Activated CD4-positive, alpha-beta T cell treated with anti-CD3 and anti-CD28 coated beads, Interleukin-2, amount 50 U/mL, for 24 hours (primary cell): ENCODE data around the gene DGKQ.
"Not testable (repeated sequence)": the region's sequence is repeated elsewhere in the genome, so short reads cannot be mapped to it uniquely, and the experiment has no call there.

Experiments
- DNase-seq, 2 donors: peaks; one replicate each; pipeline ENCODE4 v3.0.0-alpha.2; 2020; ENCODE audit warnings: low read depth in 1 of 2, low spot score in 1 of 2

The DGKQ gene

GRCh38 chr4:951186-951585, 22.2 kb downstream of the DGKQ start:
- DNase-seq = no peak

- DNase-seq = no peak
Measured at GRCh38 chr4:950136-951020, 23.0 kb downstream of the DGKQ start.

DNA sequence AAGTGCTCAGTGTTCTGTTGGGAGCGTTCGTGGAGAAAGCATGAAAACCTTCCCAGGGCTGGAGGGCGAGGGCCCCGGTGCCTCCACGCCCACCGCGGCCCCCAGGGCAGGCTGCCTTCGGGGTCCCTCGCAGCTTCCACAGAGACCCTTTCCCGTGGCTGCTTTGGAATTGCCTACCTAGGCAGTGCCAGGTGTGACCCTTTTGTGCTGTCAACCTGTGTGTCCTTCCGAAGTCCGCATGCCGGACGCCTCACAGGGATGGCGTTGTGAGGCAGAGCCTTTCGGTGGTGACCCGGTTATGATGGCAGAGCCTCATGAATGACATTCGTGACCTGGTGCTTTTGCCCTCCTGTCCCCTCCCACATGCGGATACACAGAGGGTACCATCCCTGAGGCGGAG, 23.7 kb downstream of the DGKQ start:
- no peak for DNase-seq

DNA sequence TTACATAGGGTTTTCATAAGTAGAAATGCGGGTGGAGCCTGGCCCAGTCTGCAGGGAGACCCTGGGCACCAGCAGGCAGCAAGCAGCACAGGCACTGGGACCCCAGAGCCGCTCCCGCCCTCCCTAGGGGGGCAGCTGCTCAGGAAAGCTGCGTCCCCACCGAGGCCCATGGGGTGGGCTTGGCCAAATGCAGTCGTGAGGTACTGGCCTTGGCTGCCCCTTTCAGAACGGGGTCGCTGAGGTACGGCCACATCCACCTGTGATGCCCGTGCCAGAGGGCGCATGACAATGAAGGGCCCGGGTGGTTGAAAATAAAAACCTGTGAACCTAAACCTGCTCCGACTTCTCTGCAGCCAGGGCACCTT, 24.5 kb downstream of the DGKQ start:
- no peak for DNase-seq

GRCh38 chr4:948101-948935, 25.1 kb downstream of the DGKQ start:
- no peak for DNase-seq

DNA sequence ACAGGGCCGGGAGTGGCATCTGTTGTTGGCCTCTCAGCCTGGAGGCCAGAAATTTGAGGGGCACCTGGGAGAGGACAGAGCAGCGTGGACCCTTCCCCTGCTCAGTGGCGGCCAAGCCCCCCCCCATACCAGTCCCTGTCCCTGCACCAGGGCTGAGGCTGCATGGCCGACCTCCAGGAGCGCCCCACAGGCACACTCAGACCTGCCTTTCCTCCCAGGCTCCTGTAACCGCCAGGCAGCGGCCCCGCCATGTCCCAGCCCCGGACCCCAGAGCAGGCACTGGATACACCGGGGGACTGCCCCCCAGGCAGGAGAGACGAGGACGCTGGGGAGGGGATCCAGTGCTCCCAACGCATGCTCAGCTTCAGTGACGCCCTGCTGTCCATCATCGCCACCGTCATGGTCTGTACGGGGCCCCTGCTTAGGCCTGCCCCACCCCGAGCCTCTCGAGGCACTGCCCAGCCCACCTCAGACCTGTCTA, 25.8 kb downstream of the DGKQ start:
- no peak for DNase-seq

DNA sequence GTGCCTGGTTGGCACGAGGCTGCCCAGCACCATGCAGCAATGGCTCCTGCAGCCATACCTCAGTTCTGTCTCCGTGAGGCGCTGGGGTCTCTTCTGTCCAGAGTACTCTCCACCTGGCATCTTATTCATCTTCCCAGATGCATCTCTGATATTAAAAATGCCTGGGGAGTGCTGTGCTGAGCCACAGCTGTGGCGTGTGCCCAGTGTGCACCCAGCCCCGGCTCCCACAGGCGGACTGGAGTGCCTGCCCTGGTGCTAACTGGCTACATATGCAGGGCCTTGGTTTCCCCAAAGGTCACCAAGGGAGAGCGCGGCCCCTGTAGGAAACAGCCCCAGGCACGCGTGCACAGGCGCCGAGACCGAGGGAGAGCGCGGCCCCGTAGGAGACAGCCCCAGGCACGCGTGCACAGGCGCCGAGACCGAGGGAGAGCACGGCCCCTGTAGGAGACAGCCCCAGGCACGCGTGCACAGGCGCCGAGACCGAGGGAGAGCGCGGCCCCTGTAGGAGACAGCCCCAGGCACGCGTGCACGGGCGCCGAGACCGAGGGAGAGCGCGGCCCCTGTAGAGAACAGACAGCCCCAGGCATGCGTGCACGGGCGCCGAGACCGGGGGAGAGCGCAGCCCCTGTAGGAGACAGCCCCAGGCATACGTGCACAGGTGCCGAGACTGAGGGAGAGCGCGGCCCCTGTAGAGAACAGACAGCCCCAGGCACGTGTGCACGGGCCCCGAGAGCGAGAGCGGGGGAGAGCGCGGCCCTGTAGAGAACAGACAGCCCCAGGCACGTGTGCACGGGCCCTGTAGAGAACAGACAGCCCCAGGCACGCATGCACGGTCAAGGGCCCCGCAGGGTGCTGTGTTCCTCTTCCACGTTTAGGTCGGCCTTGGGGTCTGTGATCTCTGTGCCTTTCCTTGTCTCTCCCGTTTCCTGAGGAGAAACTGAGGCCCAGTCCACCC, 26.6 kb downstream of the DGKQ start:
- DNase-seq = no peak

GRCh38 chr4:946103-946450, 27.3 kb downstream of the DGKQ start:
- no peak for DNase-seq

GRCh38 chr4:945274-946102, 27.9 kb downstream of the DGKQ start:
- DNase-seq = no peak

- DNase-seq = not testable (repeated sequence)
Measured at GRCh38 chr4:939508-939907, 33.9 kb downstream of the DGKQ start.

DNA sequence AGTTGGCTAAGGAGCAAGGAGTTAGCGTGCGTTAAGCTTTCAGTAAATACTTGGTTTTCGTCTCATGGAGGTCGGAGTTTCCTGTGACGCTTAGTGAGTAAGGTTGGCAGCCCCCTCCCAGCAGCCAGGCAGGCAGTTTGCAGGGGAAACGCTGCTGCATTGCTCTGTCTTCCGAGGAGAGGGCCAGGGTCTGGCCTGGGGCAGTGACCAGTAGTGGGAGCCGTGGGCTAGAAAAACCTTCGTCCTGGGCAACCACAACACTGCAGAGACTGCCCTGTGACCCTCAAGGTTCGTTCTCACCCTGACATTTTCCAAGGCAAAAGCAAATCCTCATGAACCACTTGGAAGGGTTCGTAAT, 40.7 kb downstream of the DGKQ start:
- no peak for DNase-seq

- peak; percentile 94 to 96 for DNase-seq
Measured at GRCh38 chr4:931960-932712, 41.2 kb downstream of the DGKQ start, which contains the start of the genes GAK and TMEM175. Gene GAK (minus strand): TSS chr4:932316. CDS start chr4:932187, 129 bp downstream. Gene TMEM175 (plus strand): TSS chr4:932460. CDS start chr4:947740, 15,280 bp downstream.

GRCh38 chr4:931194-931959, 42.0 kb downstream of the DGKQ start:
- DNase-seq = no peak

- no peak for DNase-seq
Measured at GRCh38 chr4:930827-931193, 42.6 kb downstream of the DGKQ start.

GRCh38 chr4:930028-930551, 43.3 kb downstream of the DGKQ start:
- no peak for DNase-seq

- no peak for DNase-seq
Measured at GRCh38 chr4:929096-929765, 44.1 kb downstream of the DGKQ start.

DNA sequence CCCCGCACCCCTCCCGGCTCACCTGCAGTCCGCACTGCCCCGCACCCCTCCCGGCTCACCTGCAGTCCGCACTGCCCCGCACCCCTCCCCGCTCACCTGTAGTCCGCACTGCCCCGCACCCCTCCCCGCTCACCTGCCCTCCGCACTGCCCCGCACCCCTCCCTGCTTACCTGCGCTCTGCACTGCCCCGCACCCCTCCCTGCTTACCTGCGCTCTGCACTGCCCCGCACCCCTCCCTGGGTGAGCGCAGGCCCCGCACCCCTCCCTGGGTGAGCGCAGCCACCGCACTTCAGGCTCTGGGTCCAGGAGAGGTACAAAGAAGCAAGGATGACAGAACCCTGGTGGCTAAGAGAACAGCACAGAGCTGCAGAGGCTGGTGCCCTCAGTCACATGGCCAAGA, 45.8 kb downstream of the DGKQ start:
- DNase-seq = not testable (repeated sequence)

DNA sequence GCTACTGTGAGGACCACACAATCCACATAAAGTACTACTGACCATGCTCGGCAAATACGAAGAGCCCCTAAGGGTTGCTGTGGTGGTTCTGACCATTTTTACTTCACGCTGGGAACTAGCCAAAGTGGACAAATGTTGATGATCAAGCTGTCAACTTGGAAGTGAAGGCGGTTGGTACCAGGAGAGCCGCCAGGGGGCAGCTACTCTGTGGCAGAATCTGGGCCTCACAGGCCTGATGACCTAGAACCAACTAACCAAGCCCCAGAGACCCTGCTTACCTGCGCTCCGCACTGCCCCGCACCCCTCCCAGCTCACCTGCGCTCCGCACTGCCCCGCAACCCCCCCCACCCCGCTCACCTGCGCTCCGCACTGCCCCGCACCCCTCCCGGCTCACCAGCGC, 46.8 kb downstream of the DGKQ start:
- DNase-seq = no peak
